SU-DHL-6 (cell line): ENCODE measurements around the gene ABCA13.

ENCODE experiments used
- H2AFZ ChIP-seq: fragments of 200-600 bp; sonication (generic); 2 replicates; pipeline ENCODE4 v1.6.1; 2014; ENCODE audit warnings: low read depth, mild to moderate bottlenecking, moderate library complexity, mixed read lengths, antibody characterized with exemption, low read length; ENCODE audit not compliant: severe bottlenecking
- H3F3A ChIP-seq: fragments of 200-600 bp; shearing (Covaris generic); 2 replicates; pipeline ENCODE4 v1.6.0; 2016; ENCODE audit warnings: antibody characterized with exemption, mild to moderate bottlenecking; ENCODE audit not compliant: insufficient read depth
- H3K27ac ChIP-seq: fragments of 200-600 bp; sonication (generic); 2 replicates; pipeline ENCODE4 v1.5.1; 2016; ENCODE audit warnings: low read depth, mild to moderate bottlenecking, low read length, moderate library complexity, mixed read lengths
- H3K27me3 ChIP-seq: fragments of 200-600 bp; sonication (generic), shearing (Covaris generic); 2 replicates; pipeline ENCODE4 v1.6.0; 2014; ENCODE audit warnings: mild to moderate bottlenecking, low read length
- H3K36me3 ChIP-seq: fragments of 200-600 bp; sonication (generic); 2 replicates; pipeline ENCODE4 v1.6.1; 2014; ENCODE audit warnings: mild to moderate bottlenecking, low read length, mixed read lengths
- H3K4me2 ChIP-seq: fragments of 300-600, 200-600 bp; shearing (Covaris generic), sonication (generic); 2 replicates; pipeline ENCODE4 v1.6.0; 2014; ENCODE audit warnings: low read length, low read depth, mild to moderate bottlenecking; ENCODE audit not compliant: poor library complexity, severe bottlenecking
- H3K4me3 ChIP-seq: fragments of 200-600 bp; sonication (generic); 2 replicates; pipeline ENCODE4 v1.5.1; 2014; ENCODE audit warnings: antibody characterized with exemption, low read length, mild to moderate bottlenecking, mixed read lengths; ENCODE audit not compliant: insufficient read depth, poor library complexity, severe bottlenecking
- H3K79me2 ChIP-seq: fragments of 200-600 bp; sonication (generic); 2 replicates; pipeline ENCODE4 v1.6.1; 2014; ENCODE audit warnings: mild to moderate bottlenecking, low read length, moderate library complexity; ENCODE audit not compliant: insufficient read depth
- H3K9ac ChIP-seq: fragments of 200-600 bp; sonication (generic); 2 replicates; pipeline ENCODE4 v1.7.0; 2014; ENCODE audit warnings: mild to moderate bottlenecking, low read length
- H3K9me2 ChIP-seq: fragments of 200-600 bp; sonication (generic); replicated peaks from 2 replicates; pipeline ENCODE4 v1.6.1; 2014; ENCODE audit warnings: low read length; ENCODE audit not compliant: insufficient read depth
- H3K9me3 ChIP-seq: fragments of 200-600 bp; sonication (generic); 2 replicates; pipeline ENCODE4 v1.6.1; 2014; ENCODE audit warnings: low read length, mixed read lengths; ENCODE audit not compliant: insufficient read depth
- H4K20me1 ChIP-seq: fragments of 200-600 bp; sonication (generic); 2 replicates; pipeline ENCODE4 v1.6.1; 2014; ENCODE audit warnings: low read depth, mild to moderate bottlenecking, antibody characterized with exemption, low read length, moderate library complexity, mixed read lengths
- EZH2phosphoT487 ChIP-seq: fragments of 200-600 bp; sonication (generic), shearing (Covaris generic); conservative IDR thresholded peaks from 2 replicates; pipeline ENCODE4 v1.6.1; 2018; ENCODE audit warnings: mild to moderate bottlenecking, antibody characterized with exemption, low read length, moderate library complexity, mixed read lengths
- TF ChIP-seq, protein P1 (sequence below): fragments of 200-600 bp; sonication (generic); IDR thresholded peaks from one replicate; pipeline ENCODE4 v1.5.1; 2017; ENCODE audit warnings: antibody characterized with exemption, mild to moderate bottlenecking, low read length, moderate library complexity; ENCODE audit not compliant: insufficient read depth, poor library complexity, severe bottlenecking

Gene ABCA13

GRCh38 chr7:48242846-48243245, 71.6 kb downstream of the ABCA13 start:
- Histone ChIP-seq H3K4me3 (no peak overlapping the region), H3F3A (no peaks in the 10 kb centered on the region), H3K79me2 (no peaks in the 10 kb centered on the region), H3K36me3 (no peaks in the 10 kb centered on the region), H3K27ac (no peak overlapping the region), H3K9me2 (no peaks in the 10 kb centered on the region), H3K4me2 (no peak overlapping the region), H3K27me3 (no peaks in the 10 kb centered on the region), H2AFZ (no peak overlapping the region), H3K9me3 (no peaks in the 10 kb centered on the region), H4K20me1 (no peaks in the 10 kb centered on the region), H3K9ac (no peak overlapping the region)
- no peak for TF ChIP-seq EZH2phosphoT487
- TF ChIP-seq, protein P1, sequence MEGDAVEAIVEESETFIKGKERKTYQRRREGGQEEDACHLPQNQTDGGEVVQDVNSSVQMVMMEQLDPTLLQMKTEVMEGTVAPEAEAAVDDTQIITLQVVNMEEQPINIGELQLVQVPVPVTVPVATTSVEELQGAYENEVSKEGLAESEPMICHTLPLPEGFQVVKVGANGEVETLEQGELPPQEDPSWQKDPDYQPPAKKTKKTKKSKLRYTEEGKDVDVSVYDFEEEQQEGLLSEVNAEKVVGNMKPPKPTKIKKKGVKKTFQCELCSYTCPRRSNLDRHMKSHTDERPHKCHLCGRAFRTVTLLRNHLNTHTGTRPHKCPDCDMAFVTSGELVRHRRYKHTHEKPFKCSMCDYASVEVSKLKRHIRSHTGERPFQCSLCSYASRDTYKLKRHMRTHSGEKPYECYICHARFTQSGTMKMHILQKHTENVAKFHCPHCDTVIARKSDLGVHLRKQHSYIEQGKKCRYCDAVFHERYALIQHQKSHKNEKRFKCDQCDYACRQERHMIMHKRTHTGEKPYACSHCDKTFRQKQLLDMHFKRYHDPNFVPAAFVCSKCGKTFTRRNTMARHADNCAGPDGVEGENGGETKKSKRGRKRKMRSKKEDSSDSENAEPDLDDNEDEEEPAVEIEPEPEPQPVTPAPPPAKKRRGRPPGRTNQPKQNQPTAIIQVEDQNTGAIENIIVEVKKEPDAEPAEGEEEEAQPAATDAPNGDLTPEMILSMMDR: no peak

DNA sequence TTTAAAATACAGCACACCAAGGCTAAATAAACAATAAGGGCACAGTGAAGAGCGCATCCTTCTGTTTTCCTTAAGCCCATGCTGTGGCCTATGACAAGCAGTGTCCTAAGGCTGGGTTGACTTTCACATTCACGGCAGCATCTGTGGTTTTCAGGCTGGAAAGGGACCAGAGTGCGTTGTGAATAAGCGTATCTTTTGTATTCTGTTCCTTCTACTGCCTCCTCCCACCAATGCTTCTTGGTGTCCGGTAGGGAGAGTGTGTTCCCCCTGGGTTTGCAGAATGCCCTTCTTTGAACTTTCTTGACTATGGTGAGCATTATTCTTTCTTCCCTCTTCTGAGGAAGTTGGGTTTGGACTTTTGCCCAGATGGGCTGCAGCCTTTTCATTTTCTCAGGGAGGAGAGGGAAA, 73.6 kb downstream of the ABCA13 start:
- TF ChIP-seq EZH2phosphoT487: no peak
- TF ChIP-seq, protein P1: no peak
- Histone ChIP-seq H3K79me2 (no peaks in the 10 kb centered on the region), H3F3A (no peaks in the 10 kb centered on the region), H3K9me2 (no peaks in the 10 kb centered on the region), H3K4me3 (no peak overlapping the region), H3K36me3 (no peaks in the 10 kb centered on the region), H3K9me3 (no peaks in the 10 kb centered on the region), H3K4me2 (no peak overlapping the region), H2AFZ (no peak overlapping the region), H3K27ac (no peak overlapping the region), H3K27me3 (no peaks in the 10 kb centered on the region), H3K9ac (no peak overlapping the region), H4K20me1 (no peaks in the 10 kb centered on the region)

DNA sequence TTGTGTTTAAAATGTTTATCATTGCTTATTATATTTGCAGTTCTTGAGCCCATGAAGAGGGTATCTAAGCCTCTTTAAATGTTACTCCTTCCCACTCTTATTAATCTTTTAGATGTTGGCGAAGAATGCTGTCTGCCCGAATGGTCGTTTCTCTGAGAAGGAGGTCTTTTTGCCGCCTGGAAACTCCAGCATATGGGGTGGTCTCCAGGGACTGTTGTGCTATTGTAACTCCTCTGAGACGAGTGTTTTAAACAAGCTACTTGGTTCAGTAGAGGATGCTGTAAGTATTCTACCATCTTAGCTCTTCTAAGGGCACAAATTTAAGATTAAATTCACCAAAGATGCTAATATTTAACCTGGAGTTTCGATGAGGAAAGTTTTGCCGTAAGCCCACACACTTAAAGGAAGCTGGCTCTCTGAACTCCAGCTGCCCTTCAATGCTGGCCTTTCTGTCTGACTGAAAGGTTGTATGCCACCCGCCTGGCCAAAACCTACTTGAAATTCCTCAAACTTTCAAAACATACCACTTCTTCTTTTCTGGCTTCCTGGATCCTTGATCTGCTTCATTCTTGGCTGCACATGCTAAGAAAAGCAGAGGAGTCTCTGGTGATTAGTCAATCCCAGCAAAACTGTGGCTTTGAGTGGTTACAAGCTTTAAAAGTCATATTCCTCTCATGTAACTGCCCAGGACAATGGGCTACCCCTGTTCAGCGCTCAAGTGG, 74.7 kb downstream of the ABCA13 start:
- TF ChIP-seq EZH2phosphoT487: no peak
- TF ChIP-seq, protein P1: no peak
- H3K4me3 ChIP-seq: no peak overlapping the region
- H2AFZ ChIP-seq: no peak overlapping the region
- H3K4me2 ChIP-seq: no peak overlapping the region
- H3F3A ChIP-seq: no peaks in the 10 kb centered on the region
- H3K36me3 ChIP-seq: no peaks in the 10 kb centered on the region
- H3K79me2 ChIP-seq: no peaks in the 10 kb centered on the region
- no peaks in the 10 kb centered on the region for H3K9me3 ChIP-seq
- no peaks in the 10 kb centered on the region for H4K20me1 ChIP-seq
- H3K27me3 ChIP-seq: no peaks in the 10 kb centered on the region
- no peak overlapping the region for H3K27ac ChIP-seq
- no peak overlapping the region for H3K9ac ChIP-seq
- no peaks in the 10 kb centered on the region for H3K9me2 ChIP-seq
